Natural killer cell (primary cell): ENCODE measurements around the gene PRKG1. TPM values are rescaled to one million over a fixed set of nuclear protein-coding genes. Genes with fewer than 3 reads are reported as not detected.
A peak's percentile ranks its signal among the peaks of the same experiment; 100 is the strongest.

Source experiments
- ATAC-seq, 3 donors: fragments of 150-1000 bp in 2 of 3; fragments of 200-7000 bp in 1 of 3; cut with Tn5 transposase; 1 replicate in 1 of 3; 2 replicates in 2 of 3; pipeline ENCODE4 v1.10.0; 2021; ENCODE audit warnings: mild to moderate bottlenecking in 2 of 3, moderate library complexity in 2 of 3
- DNase-seq, 2 donors: peaks; one replicate each; pipeline versions ENCODE4 v3.0.0 to v3.0.0-alpha.2; 2013 to 2021; ENCODE audit warnings: mixed read lengths in 1 of 2
- H3K27ac ChIP-seq: one replicate; pipeline ENCODE4 v1.5.1; 2013; ENCODE audit warnings: mild to moderate bottlenecking, low read length
- H3K27me3 ChIP-seq: one replicate; pipeline ENCODE4 v1.6.1; 2013; ENCODE audit warnings: low read length; ENCODE audit not compliant: control insufficient read depth, insufficient read depth
- H3K36me3 ChIP-seq: one replicate; pipeline ENCODE4 v1.6.1; 2013; ENCODE audit warnings: low read length; ENCODE audit not compliant: control insufficient read depth, insufficient read depth
- H3K4me1 ChIP-seq: one replicate; pipeline ENCODE4 v1.6.1; 2013; ENCODE audit warnings: low read length; ENCODE audit not compliant: control insufficient read depth, insufficient read depth
- H3K4me3 ChIP-seq: one replicate; pipeline ENCODE4 v1.5.1; 2013; ENCODE audit warnings: low read length
- H3K9me3 ChIP-seq: one replicate; pipeline ENCODE4 v1.6.1; 2013; ENCODE audit warnings: low read length; ENCODE audit not compliant: control insufficient read depth, insufficient read depth
- H3K27ac Mint-ChIP-seq, 2 donors: one replicate each; pipeline ENCODE4 v1.8.0; 2022; ENCODE audit warnings: mild to moderate bottlenecking in 2 of 2, mixed read lengths in 2 of 2, moderate library complexity in 1 of 2
- H3K27me3 Mint-ChIP-seq, 2 donors: one replicate each; pipeline ENCODE4 v1.8.0; 2022; ENCODE audit warnings: low read depth in 2 of 2, mixed read lengths in 2 of 2
- H3K36me3 Mint-ChIP-seq: one replicate; pipeline ENCODE4 v1.8.0; 2022; ENCODE audit warnings: mixed read lengths
- H3K4me1 Mint-ChIP-seq, 2 donors: one replicate each; pipeline ENCODE4 v1.8.0; 2022; ENCODE audit warnings: mixed read lengths in 2 of 2
- H3K4me3 Mint-ChIP-seq: one replicate; pipeline ENCODE4 v1.8.0; 2022; ENCODE audit warnings: mild to moderate bottlenecking, moderate library complexity, mixed read lengths
- H3K9me3 Mint-ChIP-seq, 2 donors: one replicate each; pipeline ENCODE4 v1.8.0; 2022; ENCODE audit warnings: mixed read lengths in 2 of 2
- WGBS: methylation state at CpG from one replicate; pipeline ENCODE4 v1.1.7; 2013; ENCODE audit warnings: missing lambda C conversion rate; ENCODE audit not compliant: insufficient coverage; 5-methylcytosine and 5-hydroxymethylcytosine counted together
- intact Hi-C: fragments of 100-400 bp; cut with micrococcal nuclease; formaldehyde crosslinking; loops from one replicate; pipeline ENCODE4 v1.14.2; 2022
- total RNA-seq, 4 donors: library from RNA; stranded (reverse); fragments of 120-200 nt in 1 of 4; gene quantifications; one replicate each; pipeline versions ENCODE4 v1.2.3 to v1.2.4, GENCODE V29; 2013 to 2022
- TF ChIP-seq, protein P1 (sequence below): fragments of 200-600 bp; IDR thresholded peaks from one replicate; pipeline ENCODE4 v1.8.0; 2022; ENCODE audit warnings: antibody characterized with exemption

Gene PRKG1
- total RNA-seq, 3 donors from 2014 or later (not counting 1 experiment from before 2014, with no cell fraction given) = 0.23 to 0.41 (median 0.35) TPM

DNA sequence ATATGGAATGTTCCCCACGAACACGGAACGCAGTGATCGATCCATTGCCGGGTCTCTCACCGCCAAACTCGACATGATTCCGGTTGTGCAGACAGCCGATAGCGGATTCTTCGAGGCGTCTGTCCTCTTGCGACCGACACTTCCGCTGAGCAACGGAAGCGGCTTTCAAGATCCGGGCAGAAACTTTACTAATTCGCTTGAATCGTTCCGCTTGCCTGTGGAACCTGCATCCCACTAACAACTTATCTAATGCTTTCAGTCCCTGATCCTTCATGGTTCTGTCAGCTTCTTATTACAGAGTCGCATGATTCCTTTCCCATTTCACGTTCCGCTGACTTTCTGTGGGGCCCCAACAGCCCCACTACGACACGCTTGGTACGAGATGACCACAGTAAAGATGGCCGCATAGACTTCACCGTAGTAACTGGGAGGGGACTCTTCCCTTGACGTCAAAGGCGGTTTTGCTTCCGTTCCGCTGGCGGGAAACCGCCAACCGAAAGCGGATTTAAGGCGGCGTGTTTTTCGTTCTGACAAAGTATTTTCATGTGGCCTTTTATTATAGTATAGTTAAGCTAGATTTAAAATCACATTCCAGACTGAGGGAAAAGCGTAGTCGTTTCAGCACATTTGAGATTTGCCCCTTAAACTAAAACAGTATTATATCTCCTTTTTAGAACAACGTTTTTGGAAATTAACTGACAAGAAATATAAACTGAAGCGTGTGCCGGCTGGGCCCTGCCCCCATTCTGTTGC is 625.4 kb downstream of the PRKG1 start, which contains the start of gene CSTF2T:
Gene CSTF2T (minus strand): TSS at position 121 of the 753 bp plus-strand sequence. CDS start 46 bp downstream, at position 75.
- peaks cover 24% of the 10 kb centered on the region for H3K4me1 ChIP-seq
- H3K36me3 ChIP-seq = peaks cover 10% of the 10 kb centered on the region
- no peaks in the 10 kb centered on the region for H3K27me3 Mint-ChIP-seq
- H3K9me3 ChIP-seq = no peaks in the 10 kb centered on the region
- H3K36me3 Mint-ChIP-seq = peaks cover 7% of the 10 kb centered on the region
- H3K27ac Mint-ChIP-seq = peak within 1 kb of the TSS; percentile 98 to 100
- peaks cover 50 to 53% of the 10 kb centered on the region in 2 donors for H3K4me1 Mint-ChIP-seq
- peak within 1 kb of the TSS; percentile 78 for H3K4me3 ChIP-seq
- intact Hi-C loops = loop anchor here (10.0 kb wide), 2 partner anchors 175 to 1075 kb away; partner anchors contain the start of gene SGMS1
- peak within 1 kb of the TSS; percentile 93 for H3K27ac ChIP-seq
- H3K9me3 Mint-ChIP-seq = no peaks in the 10 kb centered on the region
- peak within 1 kb of the TSS; percentile 99 for H3K4me3 Mint-ChIP-seq
- TF ChIP-seq, protein P1, sequence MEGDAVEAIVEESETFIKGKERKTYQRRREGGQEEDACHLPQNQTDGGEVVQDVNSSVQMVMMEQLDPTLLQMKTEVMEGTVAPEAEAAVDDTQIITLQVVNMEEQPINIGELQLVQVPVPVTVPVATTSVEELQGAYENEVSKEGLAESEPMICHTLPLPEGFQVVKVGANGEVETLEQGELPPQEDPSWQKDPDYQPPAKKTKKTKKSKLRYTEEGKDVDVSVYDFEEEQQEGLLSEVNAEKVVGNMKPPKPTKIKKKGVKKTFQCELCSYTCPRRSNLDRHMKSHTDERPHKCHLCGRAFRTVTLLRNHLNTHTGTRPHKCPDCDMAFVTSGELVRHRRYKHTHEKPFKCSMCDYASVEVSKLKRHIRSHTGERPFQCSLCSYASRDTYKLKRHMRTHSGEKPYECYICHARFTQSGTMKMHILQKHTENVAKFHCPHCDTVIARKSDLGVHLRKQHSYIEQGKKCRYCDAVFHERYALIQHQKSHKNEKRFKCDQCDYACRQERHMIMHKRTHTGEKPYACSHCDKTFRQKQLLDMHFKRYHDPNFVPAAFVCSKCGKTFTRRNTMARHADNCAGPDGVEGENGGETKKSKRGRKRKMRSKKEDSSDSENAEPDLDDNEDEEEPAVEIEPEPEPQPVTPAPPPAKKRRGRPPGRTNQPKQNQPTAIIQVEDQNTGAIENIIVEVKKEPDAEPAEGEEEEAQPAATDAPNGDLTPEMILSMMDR = no peak
- ATAC-seq = peak; percentile 86 to 94 (median 90)
- under 1% methylated on average over 40 of the region's 45 CpGs for WGBS
- H3K27me3 ChIP-seq = no peaks in the 10 kb centered on the region
- peak; percentile 90 to 98 for DNase-seq

GRCh38 chr10:51700228-51700817 is 626.0 kb downstream of the PRKG1 start:
- ATAC-seq (no peak), DNase-seq (peak; percentile 20 to 47)
- intact Hi-C loops = no loop called here
- Mint-ChIP-seq H3K36me3 (peaks cover 7% of the 10 kb centered on the region), H3K27ac (peak overlapping the region; percentile 98 to 100), H3K9me3 (no peaks in the 10 kb centered on the region), H3K4me3 (peak overlapping the region; percentile 99), H3K4me1 (peaks cover 44 to 48% of the 10 kb centered on the region in 2 donors), H3K27me3 (no peaks in the 10 kb centered on the region)
- peaks cover 10% of the 10 kb centered on the region for H3K36me3 ChIP-seq
- no peaks in the 10 kb centered on the region for H3K9me3 ChIP-seq
- 65% methylated on average over 7 of the region's 12 CpGs for WGBS
- peaks cover 24% of the 10 kb centered on the region for H3K4me1 ChIP-seq
- H3K27me3 ChIP-seq = no peaks in the 10 kb centered on the region
- peak overlapping the region; percentile 78 for H3K4me3 ChIP-seq
- peak overlapping the region; percentile 93 for H3K27ac ChIP-seq
- TF ChIP-seq, protein P1 = no peak

DNA sequence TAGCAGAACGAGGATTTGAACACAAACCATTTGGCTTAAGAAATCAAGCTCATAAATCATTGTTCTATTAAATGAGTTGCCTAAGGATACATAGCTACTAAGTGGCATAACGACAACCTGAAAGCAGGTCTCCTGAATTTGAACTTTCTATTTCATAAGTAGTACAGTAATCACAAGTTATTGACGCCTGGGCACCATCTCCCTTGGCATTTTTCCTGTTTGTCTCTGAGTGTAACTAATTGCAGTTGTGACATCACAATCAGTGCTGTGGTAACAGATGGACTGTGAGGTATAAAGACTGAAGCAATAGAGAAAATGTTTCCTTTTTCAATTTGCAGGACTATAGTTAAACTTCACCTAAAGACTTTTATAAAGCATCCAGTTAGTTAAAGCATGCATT is 631.5 kb downstream of the PRKG1 start:
- no peaks in the 10 kb centered on the region for H3K9me3 Mint-ChIP-seq
- H3K36me3 Mint-ChIP-seq = no peaks in the 10 kb centered on the region
- peaks cover 0 to 3% of the 10 kb centered on the region in 2 donors for H3K27me3 Mint-ChIP-seq
- Histone ChIP-seq H3K4me1 (peaks cover 9% of the 10 kb centered on the region), H3K27me3 (no peaks in the 10 kb centered on the region), H3K27ac (no peak overlapping the region), H3K9me3 (no peaks in the 10 kb centered on the region), H3K4me3 (no peak overlapping the region), H3K36me3 (no peaks in the 10 kb centered on the region)
- WGBS = 75% methylated on average over 3 of the region's 3 CpGs
- no peak for DNase-seq
- TF ChIP-seq, protein P1 = no peak
- peaks cover 6 to 19% of the 10 kb centered on the region in 2 donors for H3K4me1 Mint-ChIP-seq
- no peak overlapping the region for H3K27ac Mint-ChIP-seq
- intact Hi-C loops = no loop called here
- ATAC-seq = no peak
- H3K4me3 Mint-ChIP-seq = no peak overlapping the region
